Activated CD4-positive, alpha-beta T cell treated with anti-CD3 and anti-CD28 coated beads, Interleukin-2, amount 50 U/mL, for 4 hours (primary cell): ENCODE data around the gene ANTXRL.
A peak's percentile ranks its signal among the peaks of the same experiment; 100 is the strongest.
"Not testable (repeated sequence)": the region's sequence is repeated elsewhere in the genome, so short reads cannot be mapped to it uniquely, and the experiment has no call there.

Experiments used
- DNase-seq, 2 experiments: peaks; one replicate each; pipeline ENCODE4 v3.0.0-alpha.2; 2020

The ANTXRL gene

DNA sequence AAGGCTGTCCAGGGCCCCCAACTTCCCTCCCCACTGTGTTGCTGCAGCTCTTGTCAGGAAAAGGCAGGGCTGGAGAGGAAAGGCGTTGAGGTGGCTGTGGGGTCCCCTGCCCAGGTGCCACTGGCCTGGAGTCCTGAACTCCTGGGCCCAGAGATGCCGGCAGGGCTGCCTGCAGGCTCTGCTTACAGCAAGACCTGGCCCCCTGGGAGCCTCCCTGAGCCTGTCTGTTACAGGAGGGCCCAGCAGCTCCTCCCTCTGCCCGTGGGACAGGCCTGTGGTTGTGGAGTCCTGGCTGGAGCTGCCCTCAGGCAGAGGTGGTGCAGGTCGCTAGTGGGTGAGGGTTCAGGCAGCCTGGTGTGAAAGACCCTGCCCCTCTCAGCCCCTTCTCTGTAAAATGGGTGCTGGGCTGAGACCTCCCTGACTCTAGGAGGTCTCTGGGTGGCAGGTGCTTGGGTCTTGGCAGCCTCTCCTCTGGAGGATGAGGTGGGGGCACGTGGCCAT is 9.9 kb downstream of the ANTXRL start:
- no peak for DNase-seq

- DNase-seq: peak in 1 of 2 experiments; percentile 26
Measured at GRCh38 chr10:46297406-46298204, 10.8 kb downstream of the ANTXRL start.

DNA sequence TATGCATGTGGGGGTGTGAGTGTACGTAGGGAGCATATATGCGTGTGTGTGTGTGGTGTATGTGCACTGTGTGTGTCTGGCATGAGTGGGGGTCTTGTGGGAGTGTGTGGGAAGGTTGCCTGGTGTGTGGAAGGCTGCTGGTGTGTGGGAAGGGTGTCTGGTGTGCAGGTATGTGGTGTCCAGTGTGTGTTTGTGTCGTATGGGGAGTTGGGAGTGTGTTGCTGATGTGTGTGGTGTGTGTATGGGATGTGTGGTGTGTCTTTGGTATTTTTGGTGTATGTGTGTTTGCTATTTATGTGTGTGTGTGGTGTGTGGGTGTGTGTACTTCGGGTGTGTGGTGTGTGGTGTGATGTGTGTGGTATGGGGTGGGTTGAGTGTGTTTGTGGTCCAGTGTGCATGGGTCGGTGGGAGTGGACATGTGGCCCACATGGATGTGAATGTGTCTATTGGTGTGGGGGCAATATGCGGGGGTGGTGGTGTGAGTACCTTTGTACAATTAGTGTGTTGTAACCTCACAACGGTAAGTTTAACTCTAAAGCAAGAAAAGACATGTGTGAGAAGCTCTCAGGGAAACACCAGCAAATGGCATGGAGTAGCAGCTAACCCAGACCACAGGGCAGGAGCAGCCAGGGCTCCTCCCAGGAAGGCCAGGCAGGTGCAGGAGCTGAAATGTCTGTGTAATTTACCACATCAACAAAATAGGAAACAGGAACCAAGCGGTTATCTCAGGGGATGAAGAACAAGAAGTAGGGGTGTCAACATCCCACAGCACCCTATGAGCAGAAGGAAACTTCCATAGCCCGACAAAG is 11.9 kb downstream of the ANTXRL start:
- no peak for DNase-seq

DNA sequence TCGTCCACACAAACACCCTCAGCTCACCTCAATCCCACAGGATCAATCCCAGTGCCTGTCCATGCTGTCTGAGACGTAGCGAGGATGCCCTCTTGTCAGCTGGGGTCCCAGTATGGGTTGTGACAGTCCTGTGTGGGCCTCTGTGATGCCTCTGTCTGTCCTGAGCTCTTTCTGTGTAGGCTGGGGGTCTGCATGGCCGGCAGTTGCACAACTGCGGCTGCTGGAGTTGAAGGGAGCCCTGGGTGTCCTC is 12.4 kb downstream of the ANTXRL start:
- DNase-seq: no peak

GRCh38 chr10:46299536-46300369 is 13.0 kb downstream of the ANTXRL start:
- no peak for DNase-seq

DNA sequence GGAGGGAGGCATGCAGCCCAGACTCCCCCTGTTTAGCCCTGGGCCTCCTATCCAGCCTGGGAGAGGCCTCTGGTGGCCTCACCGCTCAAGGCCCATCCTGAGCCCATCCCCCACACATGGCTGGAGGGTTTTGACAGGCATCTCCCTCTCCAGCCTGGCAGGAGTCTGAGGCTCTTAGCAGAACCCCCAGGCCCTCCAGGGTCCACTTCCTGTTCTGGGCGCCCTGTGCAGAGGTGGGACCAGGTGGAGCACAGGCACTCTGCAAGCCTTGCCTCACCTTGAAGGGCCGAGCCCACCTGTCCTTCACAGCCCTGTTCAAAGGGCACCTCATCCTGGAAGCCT is 13.5 kb downstream of the ANTXRL start:
- DNase-seq: not testable (repeated sequence)

DNA sequence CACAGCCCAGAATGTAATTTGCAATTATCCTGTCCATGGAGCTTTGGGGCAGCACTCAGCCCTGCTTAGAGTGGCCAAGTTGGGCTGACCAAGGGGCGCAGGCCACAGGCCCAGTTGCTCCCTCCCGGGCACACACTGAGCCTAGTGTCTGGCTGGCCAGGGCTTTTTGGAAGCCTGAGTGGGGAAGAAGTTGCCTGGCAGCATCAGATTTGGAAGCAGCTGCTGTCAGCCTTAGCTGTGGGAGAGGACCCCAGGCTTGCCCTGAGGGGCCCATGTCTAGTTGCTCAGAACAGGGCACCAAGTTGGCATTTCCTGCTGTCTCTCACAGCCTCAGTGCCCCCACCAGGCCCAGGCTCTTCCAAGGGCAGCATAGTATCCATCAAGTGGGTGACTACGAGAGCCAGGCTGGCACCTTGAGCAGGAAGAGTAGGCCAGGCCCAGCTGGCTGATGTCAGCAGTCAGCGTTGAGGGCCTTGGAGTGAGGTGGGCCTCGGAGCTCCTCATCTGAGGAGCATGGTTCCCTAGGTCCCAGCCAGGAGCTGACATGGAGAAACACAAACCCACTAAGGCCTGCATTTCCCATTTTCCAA is 14.4 kb downstream of the ANTXRL start:
- DNase-seq: no peak

DNA sequence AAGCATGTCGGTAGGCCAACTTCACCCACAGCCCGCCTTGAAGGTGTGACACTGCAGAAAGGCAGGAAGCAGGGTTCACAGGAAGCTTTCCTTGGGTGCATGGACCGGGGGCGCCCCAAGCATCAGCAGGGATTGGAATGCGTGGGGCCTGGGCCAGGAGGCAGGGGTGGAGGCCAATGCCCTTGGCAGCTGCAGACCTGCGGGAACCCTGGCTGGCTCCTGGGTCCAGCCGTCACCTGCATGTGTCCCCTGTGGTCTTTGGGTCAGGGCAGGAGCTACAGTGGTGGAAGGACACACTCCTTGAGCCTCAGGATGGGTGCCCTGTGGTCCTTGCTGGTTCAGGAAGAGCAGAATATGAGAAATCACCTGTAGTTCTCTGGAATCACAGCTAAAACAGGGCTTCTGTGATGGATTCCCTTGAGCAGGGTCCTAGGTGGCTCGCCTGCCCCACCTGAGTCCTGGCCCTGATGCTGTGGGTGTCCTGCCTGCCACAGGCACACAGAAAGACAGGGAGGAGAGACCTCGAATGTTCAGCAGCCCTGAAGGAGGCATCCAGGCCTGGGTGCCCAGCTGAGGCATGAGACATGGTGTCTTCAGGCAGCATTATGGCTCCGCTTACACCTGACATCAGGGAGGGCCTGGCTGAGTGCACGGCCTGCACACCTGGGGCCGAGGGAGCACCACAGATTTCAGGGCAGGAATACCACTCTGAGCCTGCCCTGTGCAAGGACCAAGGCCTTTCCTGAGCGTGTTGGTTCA is 15.1 kb downstream of the ANTXRL start:
- no peak for DNase-seq

GRCh38 chr10:46302765-46303352 is 16.1 kb downstream of the ANTXRL start:
- DNase-seq: not testable (repeated sequence)

DNA sequence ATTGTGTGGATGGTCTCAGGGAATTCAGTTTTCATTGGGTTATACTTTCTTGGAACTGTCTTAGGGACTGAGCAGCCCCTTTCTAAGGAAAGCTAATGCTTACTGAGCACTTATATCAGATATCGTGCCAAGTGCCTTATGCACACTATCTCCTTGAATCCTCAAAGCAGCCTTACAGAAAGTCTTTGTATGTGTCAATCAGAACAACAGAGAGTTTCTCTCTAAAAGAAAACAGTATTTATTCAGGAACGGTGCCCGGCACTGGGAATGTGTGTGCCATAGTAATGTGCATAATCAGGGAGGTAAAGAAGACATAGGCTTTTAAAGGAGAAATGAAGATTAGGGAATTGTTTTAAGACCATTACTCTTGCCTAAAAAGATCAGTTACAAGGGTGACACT is 17.3 kb downstream of the ANTXRL start:
- DNase-seq: no peak

- not testable (repeated sequence) for DNase-seq
Measured at GRCh38 chr10:46304671-46305070, 17.9 kb downstream of the ANTXRL start.

GRCh38 chr10:46305079-46305818 is 18.5 kb downstream of the ANTXRL start:
- no peak for DNase-seq

DNA sequence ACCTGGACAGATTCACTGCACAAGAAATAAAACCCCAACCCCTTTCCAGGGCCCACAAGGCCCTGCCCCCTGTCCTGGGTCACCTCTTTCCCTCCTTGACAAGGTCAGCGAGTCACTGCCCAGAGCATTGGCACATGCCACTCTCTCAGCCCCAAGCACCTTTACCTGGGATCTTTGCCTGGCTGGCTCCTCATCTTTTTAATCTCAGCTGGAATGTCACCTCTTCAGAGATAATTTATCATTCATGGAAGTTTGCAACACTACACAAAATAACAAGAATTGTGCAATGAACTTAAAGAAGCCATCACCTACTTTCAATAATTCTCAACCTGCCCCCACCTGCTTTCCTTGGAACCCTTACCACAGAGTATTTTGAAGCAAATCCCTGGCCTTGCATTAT is 19.2 kb downstream of the ANTXRL start:
- DNase-seq: no peak

DNA sequence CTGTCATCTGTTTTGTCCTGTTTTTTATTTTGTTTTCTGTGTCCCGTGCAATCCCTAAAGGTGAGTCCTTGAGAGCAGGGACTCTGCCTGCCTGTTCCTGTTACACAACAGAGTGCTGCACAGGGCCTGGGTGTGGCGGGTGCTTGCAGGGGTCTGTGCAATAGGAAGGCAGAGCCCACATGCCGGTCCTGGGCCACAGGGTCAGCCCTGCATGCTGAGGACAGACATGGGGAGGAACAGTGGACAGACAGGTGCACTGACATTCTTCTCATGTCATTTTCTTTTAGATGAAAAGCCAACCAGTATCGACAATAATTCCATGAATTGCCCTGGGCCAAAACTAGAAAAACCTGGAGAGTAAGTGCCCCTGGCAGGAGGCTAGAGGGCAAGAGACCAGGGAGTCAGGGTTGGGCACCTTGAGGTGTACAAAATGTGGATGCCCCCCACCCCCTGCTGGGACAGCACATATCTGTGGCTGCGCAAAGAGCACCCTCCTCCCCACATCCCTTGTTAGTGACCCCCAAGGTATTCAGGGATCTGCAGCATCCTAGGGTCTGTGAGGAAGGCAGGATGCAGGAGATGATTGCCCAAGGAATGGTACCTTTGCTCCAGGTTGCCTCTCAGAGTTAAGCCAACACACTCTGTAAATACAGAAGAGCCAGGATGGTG is 19.9 kb downstream of the ANTXRL start:
- DNase-seq: no peak

- DNase-seq: no peak
Measured at GRCh38 chr10:46307281-46308112, 20.7 kb downstream of the ANTXRL start.

- no peak for DNase-seq
Measured at GRCh38 chr10:46308113-46308415, 21.3 kb downstream of the ANTXRL start.

GRCh38 chr10:46308666-46309450 is 22.1 kb downstream of the ANTXRL start:
- no peak for DNase-seq

DNA sequence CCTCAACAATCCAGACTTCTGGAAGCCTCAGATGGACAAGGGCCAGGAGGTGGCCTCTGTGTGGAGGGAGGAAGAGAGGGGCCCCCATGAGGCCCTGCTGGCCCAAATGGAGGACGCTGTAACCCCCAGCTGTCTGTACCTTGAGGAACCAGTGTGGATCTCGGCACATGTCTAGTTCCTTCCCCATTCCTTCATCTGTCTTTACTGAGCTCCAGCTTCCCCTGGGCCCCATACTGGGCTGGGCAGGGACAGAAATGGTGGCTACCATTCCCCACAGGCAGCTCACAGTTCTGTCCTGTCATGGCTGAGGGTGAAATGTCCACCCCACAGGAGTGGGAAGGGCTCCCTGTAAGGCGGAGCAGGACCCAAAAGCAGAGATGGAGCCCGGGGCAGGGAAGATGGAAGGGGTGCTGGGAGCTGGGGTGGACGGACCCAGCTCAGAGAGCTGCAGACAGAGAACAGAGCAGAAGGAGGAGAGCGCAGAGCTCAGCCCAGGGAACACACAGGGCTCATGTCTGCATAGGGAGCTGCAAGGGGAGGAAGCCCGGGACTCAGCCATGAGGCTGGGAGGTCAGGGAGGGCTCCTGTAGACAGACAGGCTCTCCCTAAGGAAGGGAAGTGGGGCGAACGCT is 22.8 kb downstream of the ANTXRL start:
- no peak for DNase-seq

- no peak for DNase-seq
Measured at GRCh38 chr10:46310143-46310514, 23.3 kb downstream of the ANTXRL start.
